ENCODE measurements around the gene SMPDL3A.

GRCh38 chr6:122809001-122809400, 19.9 kb downstream of the SMPDL3A start:
- TF ChIP-seq EZH2 (IDR thresholded peaks at IDR 0.05; ENCODE audit: borderline replicate concordance, low read depth, low read length, severe bottlenecking), result no peak
- TF ChIP-seq CTCF (IDR thresholded peaks at IDR 0.05; ENCODE audit: borderline replicate concordance, extremely low read depth, low read length, poor library complexity, severe bottlenecking), result no peak

Data from DND-41 (cell line).